22Rv1 (cell line): ENCODE measurements around the gene RHBDF1.

ENCODE experiments used
- CTCF ChIP-seq: fragments of 450-650 bp; IDR thresholded peaks from 2 replicates; pipeline ENCODE4 v1.5.1; 2017; ENCODE audit warnings: mild to moderate bottlenecking
- ZFX ChIP-seq: fragments of 450-650 bp; IDR thresholded peaks from 2 replicates; pipeline ENCODE4 v1.6.1; 2017; ENCODE audit warnings: antibody characterized with exemption, borderline replicate concordance

DNA sequence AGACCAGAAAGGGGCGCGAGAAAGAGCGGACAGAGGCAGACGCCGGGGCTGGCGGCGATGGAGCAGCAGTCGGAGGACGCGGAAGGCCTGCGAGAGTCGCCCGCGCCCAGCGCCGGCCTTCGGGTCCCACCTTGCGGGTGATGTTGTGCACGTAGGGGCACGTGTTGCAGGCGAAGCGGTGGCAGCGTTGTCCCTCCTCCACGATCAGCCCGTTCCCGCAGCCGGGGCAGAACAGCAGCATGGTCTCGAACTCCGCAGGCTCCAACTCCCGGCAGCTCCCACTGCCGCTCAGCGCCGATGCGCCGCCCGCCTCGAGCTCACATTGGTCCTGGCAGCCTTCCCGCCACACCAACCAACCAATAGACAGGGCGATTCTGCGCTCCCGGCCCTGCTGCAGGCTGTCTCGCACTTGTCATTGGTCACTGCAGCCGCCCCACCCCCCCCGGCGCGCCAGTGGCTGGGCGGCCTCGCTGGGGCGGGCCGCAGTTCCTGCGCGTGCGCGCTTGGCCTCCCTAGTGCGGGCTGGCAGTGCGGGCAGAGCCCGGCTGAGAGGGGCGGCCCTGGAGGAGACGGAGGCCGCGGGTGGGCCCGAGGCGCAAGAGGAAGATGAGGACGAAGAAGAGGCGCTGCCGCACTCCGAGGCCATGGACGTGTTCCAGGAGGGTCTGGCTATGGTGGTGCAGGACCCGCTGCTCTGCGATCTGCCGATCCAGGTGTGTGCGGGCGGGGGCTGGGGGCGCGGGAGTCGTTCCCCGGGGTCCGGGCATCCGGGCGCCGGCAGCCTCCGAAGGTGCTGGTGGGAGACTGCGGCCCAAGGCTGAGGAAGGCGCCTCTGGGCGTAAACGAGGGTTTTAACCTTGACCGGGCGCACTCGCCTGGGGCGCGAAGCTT is 18.8 kb downstream of the RHBDF1 start, which contains the start of the genes POLR3K and SNRNP25:
- TF ChIP-seq CTCF (no peak), ZFX (no peak)
